WTC11 (cell line): ENCODE results near the gene FOXJ3. TPM values are rescaled to one million over a fixed set of nuclear protein-coding genes. Genes with fewer than 3 reads are reported as not detected.
A peak's percentile ranks its signal among the peaks of the same experiment; 100 is the strongest.

Experiments used
- ATAC-seq: fragments of 200-7000 bp; cut with Tn5 transposase; 2 replicates; pipeline ENCODE4 v1.10.0; 2021; ENCODE audit warnings: mild to moderate bottlenecking, moderate library complexity
- CTCF ChIA-PET: fragments of 300-600 bp; sonication (Branson Sonifier 250); formaldehyde crosslinking; loops from one replicate; lab custom pipeline; 2021; ENCODE audit warnings: antibody characterized with exemption; lab: Charles Lee
- POLR2A ChIA-PET: fragments of 350-600 bp; sonication (Branson Sonifier 250); formaldehyde crosslinking; loops from one replicate; lab custom pipeline; 2021; ENCODE audit warnings: antibody characterized with exemption; lab: Charles Lee
- DNase-seq: peaks from one replicate; pipeline ENCODE4 v3.0.0; 2021; ENCODE audit warnings: low spot score
- H3K27ac Mint-ChIP-seq: 2 replicates; pipeline ENCODE4 v1.8.0; 2021; ENCODE audit warnings: mixed read lengths
- H3K27me3 Mint-ChIP-seq: 2 replicates; pipeline ENCODE4 v1.8.0; 2021; ENCODE audit warnings: low read depth, mild to moderate bottlenecking, moderate library complexity, mixed read lengths
- H3K36me3 Mint-ChIP-seq: 2 replicates; pipeline ENCODE4 v1.8.0; 2021; ENCODE audit warnings: mixed read lengths
- H3K4me1 Mint-ChIP-seq: 2 replicates; pipeline ENCODE4 v1.8.0; 2022; ENCODE audit warnings: mixed read lengths
- H3K4me3 Mint-ChIP-seq: 2 replicates; pipeline ENCODE4 v1.8.0; 2021; ENCODE audit warnings: mild to moderate bottlenecking, moderate library complexity, mixed read lengths
- H3K9me3 Mint-ChIP-seq: 2 replicates; pipeline ENCODE4 v1.8.0; 2021; ENCODE audit warnings: mixed read lengths
- CBFB ChIP-seq: sonication (generic); formaldehyde crosslinking; IDR thresholded peaks from 2 replicates; pipeline ENCODE4 v1.8.1; 2022; ENCODE audit warnings: mild to moderate bottlenecking, low read depth, missing genetic modification reagents
- CREB1 ChIP-seq: sonication (generic); formaldehyde crosslinking; IDR thresholded peaks from 2 replicates; pipeline ENCODE4 v1.8.0; 2023; ENCODE audit warnings: mild to moderate bottlenecking, missing genetic modification reagents
- E2F1 ChIP-seq: sonication (generic); formaldehyde crosslinking; IDR thresholded peaks from 2 replicates; pipeline ENCODE4 v1.8.0; 2022; ENCODE audit warnings: mild to moderate bottlenecking, missing genetic modification reagents
- E2F4 ChIP-seq: sonication (generic); formaldehyde crosslinking; IDR thresholded peaks from 2 replicates; pipeline ENCODE4 v1.8.1; 2022; ENCODE audit warnings: low read depth, mild to moderate bottlenecking, moderate library complexity, missing genetic modification reagents, borderline replicate concordance
- FOXJ3 ChIP-seq: sonication (generic); formaldehyde crosslinking; IDR thresholded peaks from 2 replicates; pipeline ENCODE4 v1.9.0; 2021; ENCODE audit warnings: missing genetic modification reagents, mild to moderate bottlenecking, borderline replicate concordance
- FOXK1 ChIP-seq: sonication (generic); formaldehyde crosslinking; IDR thresholded peaks from 2 replicates; pipeline ENCODE4 v1.8.0; 2022; ENCODE audit warnings: mild to moderate bottlenecking, moderate library complexity, missing genetic modification reagents
- GABPB1 ChIP-seq: sonication (generic); formaldehyde crosslinking; IDR thresholded peaks from 2 replicates; pipeline ENCODE4 v1.8.1; 2023; ENCODE audit warnings: mild to moderate bottlenecking, missing genetic modification reagents
- HMGA2 ChIP-seq: fragments of 250-450 bp; sonication (Bioruptor Pico); IDR thresholded peaks from 2 replicates; pipeline ENCODE4 v1.4.0; 2021; ENCODE audit warnings: mild to moderate bottlenecking, moderate library complexity
- IRF1 ChIP-seq: sonication (generic); formaldehyde crosslinking; IDR thresholded peaks from 2 replicates; pipeline ENCODE4 v1.8.0; 2023; ENCODE audit warnings: missing genetic modification reagents
- IRF2 ChIP-seq: sonication (generic); formaldehyde crosslinking; IDR thresholded peaks from 2 replicates; pipeline ENCODE4 v1.8.0; 2022; ENCODE audit warnings: low read depth, missing genetic modification reagents, borderline replicate concordance
- JUN ChIP-seq: sonication (generic); formaldehyde crosslinking; IDR thresholded peaks from 2 replicates; pipeline ENCODE4 v1.8.0; 2023; ENCODE audit warnings: mild to moderate bottlenecking, missing genetic modification reagents
- MXD4 ChIP-seq: fragments of 250-450 bp; sonication (Bioruptor Pico); IDR thresholded peaks from 2 replicates; pipeline ENCODE4 v1.8.0; 2021; ENCODE audit warnings: mild to moderate bottlenecking, moderate library complexity, borderline replicate concordance
- NFATC4 ChIP-seq: fragments of 250-450 bp; sonication (Bioruptor Pico); IDR thresholded peaks from 2 replicates; pipeline ENCODE4 v1.9.0; 2021; ENCODE audit warnings: mild to moderate bottlenecking
- NFE2L1 ChIP-seq: sonication (generic); formaldehyde crosslinking; IDR thresholded peaks from 2 replicates; pipeline ENCODE4 v1.8.1; 2023; ENCODE audit warnings: missing genetic modification reagents
- NR2C2 ChIP-seq: sonication (generic); formaldehyde crosslinking; IDR thresholded peaks from 2 replicates; pipeline ENCODE4 v1.8.0; 2022; ENCODE audit warnings: mild to moderate bottlenecking, missing genetic modification reagents
- NR3C1 ChIP-seq: sonication (generic); formaldehyde crosslinking; conservative IDR thresholded peaks from 2 replicates; pipeline ENCODE4 v1.8.1; 2023; ENCODE audit warnings: low read depth, mild to moderate bottlenecking, missing genetic modification reagents
- OVOL2 ChIP-seq: fragments of 250-450 bp; sonication (Bioruptor Pico); IDR thresholded peaks from 2 replicates; pipeline ENCODE4 v1.9.0; 2021; ENCODE audit warnings: mild to moderate bottlenecking, borderline replicate concordance
- SMAD3 ChIP-seq: sonication (generic); formaldehyde crosslinking; IDR thresholded peaks from 2 replicates; pipeline ENCODE4 v1.8.0; 2022; ENCODE audit warnings: missing genetic modification reagents, mild to moderate bottlenecking, borderline replicate concordance
- STAT6 ChIP-seq: sonication (generic); formaldehyde crosslinking; conservative IDR thresholded peaks from 2 replicates; pipeline ENCODE4 v1.8.1; 2023; ENCODE audit warnings: mild to moderate bottlenecking, low read depth, missing genetic modification reagents, moderate library complexity
- TCF7 ChIP-seq: sonication (generic); formaldehyde crosslinking; IDR thresholded peaks from 2 replicates; pipeline ENCODE4 v1.8.0; 2022; ENCODE audit warnings: mild to moderate bottlenecking, low read depth, missing genetic modification reagents, moderate library complexity
- TEAD1 ChIP-seq: sonication (generic); formaldehyde crosslinking; IDR thresholded peaks from 2 replicates; pipeline ENCODE4 v1.8.0; 2022; ENCODE audit warnings: mild to moderate bottlenecking, missing genetic modification reagents
- ZBTB43 ChIP-seq: sonication (generic); formaldehyde crosslinking; IDR thresholded peaks from 2 replicates; pipeline ENCODE4 v1.8.1; 2023; ENCODE audit warnings: mild to moderate bottlenecking, missing genetic modification reagents
- ZNF219 ChIP-seq: sonication (generic); formaldehyde crosslinking; IDR thresholded peaks from 2 replicates; pipeline ENCODE4 v1.8.0; 2023; ENCODE audit warnings: missing genetic modification reagents, mild to moderate bottlenecking, borderline replicate concordance
- ZNF232 ChIP-seq: sonication (generic); formaldehyde crosslinking; IDR thresholded peaks from 2 replicates; pipeline ENCODE4 v1.8.0; 2022; ENCODE audit warnings: mild to moderate bottlenecking, missing genetic modification reagents
- ZNF396 ChIP-seq: fragments of 250-450 bp; sonication (Bioruptor Pico); IDR thresholded peaks from 2 replicates; pipeline ENCODE4 v1.8.0; 2021; ENCODE audit warnings: mild to moderate bottlenecking, moderate library complexity, borderline replicate concordance
- ZNF416 ChIP-seq: fragments of 250-450 bp; sonication (Bioruptor Pico); IDR thresholded peaks from 2 replicates; pipeline ENCODE4 v1.9.0; 2021; ENCODE audit warnings: mild to moderate bottlenecking, inconsistent platforms
- ZNF671 ChIP-seq: fragments of 250-450 bp; sonication (Bioruptor Pico); IDR thresholded peaks from 2 replicates; pipeline ENCODE4 v1.8.0; 2021; ENCODE audit warnings: mild to moderate bottlenecking
- total RNA-seq: library from RNA; stranded (reverse); gene quantifications from 3 replicates; pipeline ENCODE4 v1.2.3, GENCODE V29; 2021

The FOXJ3 gene
- total RNA-seq, 1 experiment from 2014 or later, result 43.3 TPM

GRCh38 chr1:42319128-42319851 is 15.7 kb downstream of the FOXJ3 start:
- no peak for TF ChIP-seq NFE2L1 (CRISPR knock-in tag)
- TF ChIP-seq, all 79 proteins: peak for 0
- Mint-ChIP-seq H3K36me3 (no peaks in the 10 kb centered on the region), H3K9me3 (no peaks in the 10 kb centered on the region), H3K4me1 (peaks cover 58% of the 10 kb centered on the region), H3K4me3 (no peak overlapping the region), H3K27ac (no peak overlapping the region), H3K27me3 (no peaks in the 10 kb centered on the region)
- CTCF ChIA-PET, result no interaction called here
- POLR2A ChIA-PET, result no interaction called here
- DNase-seq (no peak), ATAC-seq (no peak)

- POLR2A ChIA-PET, result no interaction called here
- H3K4me1 Mint-ChIP-seq, result peaks cover 59% of the 10 kb centered on the region
- no peaks in the 10 kb centered on the region for H3K36me3 Mint-ChIP-seq
- ATAC-seq (no peak), DNase-seq (no peak)
- TF ChIP-seq ZNF396 (CRISPR knock-in tag) (no peak), ZNF232 (CRISPR knock-in tag) (no peak), FOXK1 (CRISPR knock-in tag) (no peak), IRF2 (no peak), TEAD1 (CRISPR knock-in tag) (no peak), IRF1 (no peak), JUN (CRISPR knock-in tag) (no peak), NR2C2 (CRISPR knock-in tag) (no peak), NFATC4 (CRISPR knock-in tag) (no peak), GABPB1 (CRISPR knock-in tag) (no peak), ZNF219 (CRISPR knock-in tag) (no peak), SMAD3 (CRISPR knock-in tag) (no peak), CBFB (CRISPR knock-in tag) (no peak)
- no peaks in the 10 kb centered on the region for H3K9me3 Mint-ChIP-seq
- H3K4me3 Mint-ChIP-seq, result no peak overlapping the region
- no peaks in the 10 kb centered on the region for H3K27me3 Mint-ChIP-seq
- no peak overlapping the region for H3K27ac Mint-ChIP-seq
- CTCF ChIA-PET, result no interaction called here
Observed at GRCh38 chr1:42318601-42319000, 16.4 kb downstream of the FOXJ3 start.

- TF ChIP-seq ZNF416, result no peak
- no peak for TF ChIP-seq STAT6
- no peak for TF ChIP-seq ZBTB43
- no peak for TF ChIP-seq NR3C1 (CRISPR knock-in tag)
- TF ChIP-seq MXD4, result no peak
- TF ChIP-seq E2F1, result no peak
- no peak for TF ChIP-seq E2F4
- no peak for TF ChIP-seq GABPB1 (CRISPR knock-in tag)
- no peak for TF ChIP-seq ZNF232 (CRISPR knock-in tag)
- no peak for TF ChIP-seq NR2C2 (CRISPR knock-in tag)
- TF ChIP-seq ZNF671 (CRISPR knock-in tag), result no peak
- no peak for TF ChIP-seq FOXJ3
- no peak for TF ChIP-seq HMGA2
- no peak for TF ChIP-seq CREB1 (CRISPR knock-in tag)
- TF ChIP-seq FOXK1 (CRISPR knock-in tag), result no peak
- TF ChIP-seq SMAD3 (CRISPR knock-in tag), result no peak
- no peak for TF ChIP-seq OVOL2
- TF ChIP-seq TCF7, result no peak
Observed at GRCh38 chr1:42317308-42317707, 17.7 kb downstream of the FOXJ3 start.

More at GRCh38 chr1:42317308-42317707, 17.7 kb downstream of the FOXJ3 start:
- H3K4me3 Mint-ChIP-seq, result no peak overlapping the region
- DNase-seq (no peak), ATAC-seq (no peak)
- H3K27ac Mint-ChIP-seq, result peak overlapping the region; percentile 12; the same call in 1 of the 2 replicates
- POLR2A ChIA-PET, result interaction anchor here (0.7 kb wide), 1 partner anchor 9 kb away, joined by 7 read pairs; no protein-coding TSS in a partner anchor
- CTCF ChIA-PET, result interaction anchor here (0.7 to 1.7 kb wide), 4 partner anchors 27 to 449 kb away, joined by 3 to 5 read pairs (median 4); no protein-coding TSS in a partner anchor
- H3K27me3 Mint-ChIP-seq, result no peaks in the 10 kb centered on the region
- no peaks in the 10 kb centered on the region for H3K36me3 Mint-ChIP-seq
- H3K4me1 Mint-ChIP-seq, result peaks cover 59% of the 10 kb centered on the region
- H3K9me3 Mint-ChIP-seq, result no peaks in the 10 kb centered on the region
